Spleen (tissue), 11 donors: ENCODE data around the gene FEN1. TPM values are rescaled to one million over a fixed set of nuclear protein-coding genes. Genes with fewer than 3 reads are reported as not detected.

Experiments used
- DNase-seq: peaks from one replicate; pipeline ENCODE4 v3.0.0-alpha.2; 2020
- H3K27ac ChIP-seq, 8 donors: fragments of 200-600 bp; sonication (generic) in 7 of 8; 1 replicate in 4 of 8; 2 replicates in 4 of 8; pipeline versions ENCODE4 v1.5.0 to v1.8.0; 2016 to 2021; ENCODE audit warnings: inconsistent platforms in 4 of 8, mild to moderate bottlenecking in 4 of 8, moderate library complexity in 1 of 8
- H3K27me3 ChIP-seq, 7 donors: fragments of 200-600 bp; sonication (generic) in 6 of 7; replicated peaks in 1 of 7; 1 replicate in 4 of 7; 2 replicates in 3 of 7; pipeline versions ENCODE4 v1.5.0 to v1.8.0; 2016 to 2021; ENCODE audit warnings: inconsistent platforms in 3 of 7, mild to moderate bottlenecking in 1 of 7
- H3K36me3 ChIP-seq, 6 donors: fragments of 200-600 bp; sonication (generic) in 5 of 6; 1 replicate in 4 of 6; 2 replicates in 2 of 6; pipeline versions ENCODE4 v1.5.0 to v1.8.0; 2016 to 2021; ENCODE audit warnings: inconsistent platforms in 2 of 6
- H3K4me1 ChIP-seq, 6 donors: fragments of 200-600 bp; sonication (generic) in 5 of 6; 1 replicate in 3 of 6; 2 replicates in 3 of 6; pipeline versions ENCODE4 v1.5.0 to v1.8.0; 2016 to 2021; ENCODE audit warnings: inconsistent platforms in 3 of 6
- H3K4me3 ChIP-seq, 8 donors: fragments of 200-600 bp; sonication (generic) in 7 of 8; 1 replicate in 4 of 8; 2 replicates in 4 of 8; pipeline versions ENCODE4 v1.5.0 to v1.8.0; 2016 to 2021; ENCODE audit warnings: inconsistent platforms in 4 of 8, mild to moderate bottlenecking in 4 of 8, moderate library complexity in 2 of 8
- H3K9me3 ChIP-seq, 8 donors: fragments of 200-600 bp; sonication (generic) in 7 of 8; 1 replicate in 4 of 8; 2 replicates in 4 of 8; pipeline versions ENCODE4 v1.5.0 to v1.8.0; 2016 to 2021; ENCODE audit warnings: inconsistent platforms in 4 of 8
- CTCF ChIP-seq, 11 experiments: fragments of 200-600 bp in 7 of 11; fragments of 450-650 bp in 4 of 11; sonication (generic) in 4 of 11; IDR thresholded peaks in 8 of 11; conservative IDR thresholded peaks in 3 of 11; 1 replicate in 7 of 11; 2 replicates in 4 of 11; pipeline versions ENCODE4 v1.4.0 to v1.8.0; 2016 to 2021; ENCODE audit warnings: antibody characterized with exemption in 11 of 11, inconsistent platforms in 4 of 11, mild to moderate bottlenecking in 1 of 11
- POLR2A ChIP-seq, 3 donors: fragments of 450-650 bp; IDR thresholded peaks; one replicate each; pipeline ENCODE4 v1.5.1; 2017; ENCODE audit warnings: antibody characterized with exemption in 3 of 3, mild to moderate bottlenecking in 1 of 3
- POLR2AphosphoS5 ChIP-seq, 3 donors: sonication (generic); formaldehyde crosslinking; IDR thresholded peaks; one replicate each; pipeline ENCODE4 v1.5.1; 2017; ENCODE audit warnings: antibody characterized with exemption in 3 of 3
- WGBS, 5 donors: extraction: QIAGEN DNeasy Blood & Tissue Kit in 3 of 5; methylation state at CpG; one replicate each; pipeline versions ENCODE4 v1.1.5 to v1.1.7; 2013 to 2018; 5-methylcytosine and 5-hydroxymethylcytosine counted together
- intact Hi-C: fragments of 100-400 bp; cut with DNase I; formaldehyde crosslinking; loops from one replicate; pipeline ENCODE4 v1.15.0; 2023; ENCODE audit warnings: low total_unique reads
- polyA plus RNA-seq, 3 donors: library from polyadenylated mRNA; stranded (reverse); fragments of 200-250 nt; gene quantifications; one replicate each; pipeline ENCODE4 v1.2.1, GENCODE V29; 2013
- total RNA-seq, 7 donors: library from RNA; depleted of rRNA in 3 of 7; stranded (reverse); fragments of >200 nt in 3 of 7; fragmentation: NEBNext Ultra II Directional in 4 of 7; extraction: Animal tissue kit (Norgen Biotek cat#: 25700) in 4 of 7; gene quantifications; one replicate each; pipeline versions ENCODE4 v1.1.0 to v1.2.1, GENCODE V29; 2016 to 2021
- donor health status: healthy with polysubstance abuse.
- donor health status: DM: no; HTN: no; CAD: no; lungs with moderate emphysema.
- donor health status: DM: no; HTN: no; CAD: no.
- donor health status: Bipolar disorder and iron deficiency.
- donor health status: healthy.
- donor health status: DM: no; HTN: no; CAD: no.
- donor health status: DM: yes; HTN: yes; CAD: no.

FEN1 gene
- total and polyA plus RNA-seq, 10 donors = 7.3 to 17.2 (median 14.8) TPM

- Histone ChIP-seq H3K4me3 (no peak overlapping the region), H3K4me1 (peaks cover 0 to 21% (median 14%) of the 10 kb centered on the region in 6 donors), H3K27me3 (peaks cover 0 to 18% (median 0%) of the 10 kb centered on the region in 7 donors), H3K27ac (no peak overlapping the region), H3K36me3 (peaks cover 0 to 28% (median 0%) of the 10 kb centered on the region in 6 donors), H3K9me3 (no peaks in the 10 kb centered on the region)
- intact Hi-C loops = no loop called here
- TF ChIP-seq POLR2A (IDR thresholded peaks at IDR 0.05) (no peak), CTCF (IDR thresholded peaks at IDR 0.05 in 8 of 11, conservative IDR thresholded peaks at IDR 0.05 in 3 of 11) (no peak), POLR2AphosphoS5 (IDR thresholded peaks at IDR 0.05) (no peak)
- 85 to 97% (median 93%) methylated on average over 5 to 10 of the region's 10 CpGs for WGBS, 5 donors
- DNase-seq = no peak
These were observed 48.0 kb upstream of the FEN1 start for GRCh38 chr11:61744609-61745156.

GRCh38 chr11:61745781-61746441, 46.8 kb upstream of the FEN1 start:
- Histone ChIP-seq H3K9me3 (no peaks in the 10 kb centered on the region), H3K4me1 (peaks cover 0 to 21% (median 14%) of the 10 kb centered on the region in 6 donors), H3K27ac (no peak overlapping the region), H3K4me3 (no peak overlapping the region), H3K36me3 (peaks cover 0 to 19% (median 0%) of the 10 kb centered on the region in 6 donors), H3K27me3 (peaks cover 0 to 30% (median 0%) of the 10 kb centered on the region in 7 donors)
- WGBS, 5 donors = 83 to 88% (median 84%) methylated on average over 4 to 15 of the region's 15 CpGs
- TF ChIP-seq POLR2A (IDR thresholded peaks at IDR 0.05) = no peak
- no peak for TF ChIP-seq CTCF (IDR thresholded peaks at IDR 0.05 in 8 of 11, conservative IDR thresholded peaks at IDR 0.05 in 3 of 11)
- TF ChIP-seq POLR2AphosphoS5 (IDR thresholded peaks at IDR 0.05) = no peak
- DNase-seq = no peak
- intact Hi-C loops = no loop called here

- no peak for TF ChIP-seq POLR2AphosphoS5 (IDR thresholded peaks at IDR 0.05)
- TF ChIP-seq CTCF (IDR thresholded peaks at IDR 0.05 in 8 of 11, conservative IDR thresholded peaks at IDR 0.05 in 3 of 11) = no peak
- TF ChIP-seq POLR2A (IDR thresholded peaks at IDR 0.05) = no peak
- H3K9me3 ChIP-seq = no peaks in the 10 kb centered on the region
- no peak overlapping the region for H3K27ac ChIP-seq
- DNase-seq = no peak
- WGBS, 5 donors = 82 to 92% (median 86%) methylated on average over 18 to 19 of the region's 19 CpGs
- H3K4me3 ChIP-seq = no peak overlapping the region
- intact Hi-C loops = no loop called here
- peaks cover 0 to 21% (median 15%) of the 10 kb centered on the region in 6 donors for H3K4me1 ChIP-seq
- H3K36me3 ChIP-seq = peaks cover 0 to 16% (median 0%) of the 10 kb centered on the region in 6 donors
- H3K27me3 ChIP-seq = peaks cover 0 to 37% (median under 1%) of the 10 kb centered on the region in 7 donors
These were observed 46.1 kb upstream of the FEN1 start for GRCh38 chr11:61746442-61747191.
